ENCODE results near the gene SPDYE4. TPM values are rescaled to one million over a fixed set of nuclear protein-coding genes. Genes with fewer than 3 reads are reported as not detected.

The SPDYE4 gene
- total and polyA plus RNA-seq, 2 donors = 0.05 TPM; not detected in 1

DNA sequence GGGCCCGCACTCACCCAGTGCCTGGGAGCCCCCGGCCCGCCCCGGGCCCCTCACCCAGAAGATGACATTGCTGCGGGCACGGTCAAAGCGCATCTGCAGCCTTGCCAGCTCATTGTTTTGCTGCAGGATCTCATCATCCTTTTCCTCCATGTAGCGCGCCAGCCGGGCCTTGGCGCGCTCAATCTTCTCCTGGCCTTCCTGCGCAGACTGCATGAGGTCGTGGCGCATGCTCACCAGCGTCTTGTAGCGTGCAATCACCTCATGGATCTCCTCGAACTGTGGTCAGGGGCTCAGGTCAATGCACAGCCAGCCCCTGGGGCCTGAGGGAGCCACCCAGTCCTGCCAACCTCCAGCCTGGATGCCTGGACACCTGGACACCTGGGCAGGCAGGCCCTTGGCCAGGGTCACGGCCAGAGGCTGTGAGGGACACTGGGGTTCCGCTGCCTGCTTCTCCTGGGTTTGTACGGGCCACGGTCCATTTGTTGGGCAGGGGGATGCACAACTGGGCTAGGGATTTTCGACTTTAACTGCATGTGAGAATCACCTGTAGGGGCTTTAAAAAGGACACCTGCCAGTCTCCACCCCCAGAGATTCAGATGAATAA lies 22.9 kb downstream of the SPDYE4 start:
- no peak for DNase-seq (ENCODE audit: low read depth in 6 of 9, low spot score in 9 of 9)
- 97% methylated on average over 23 of the region's 23 CpGs for WGBS

DNA sequence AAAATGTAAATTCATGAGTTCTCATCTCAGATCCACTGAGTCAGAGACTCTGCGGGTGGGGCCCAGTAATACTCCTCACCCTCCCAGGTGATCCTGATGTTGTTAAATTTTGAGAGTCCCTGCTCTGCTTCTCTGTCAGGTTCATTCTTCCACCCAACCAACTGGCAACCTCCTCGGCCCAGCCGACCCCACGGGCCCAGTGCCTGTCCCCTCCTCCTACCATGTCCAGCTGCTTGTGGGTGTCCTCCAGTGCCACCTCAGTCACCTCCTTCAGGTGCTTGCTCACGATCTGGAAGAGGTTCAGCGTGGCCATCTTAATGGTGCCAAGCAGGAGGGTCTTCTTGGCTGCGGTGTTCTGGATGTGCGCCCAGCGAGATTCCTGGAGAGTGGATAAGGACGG lies 23.5 kb downstream of the SPDYE4 start:
- Histone ChIP-seq H3K27me3 (ENCODE audit: control insufficient read depth in 2 of 2, insufficient read depth in 1 of 2, low read length in 1 of 2) (peaks cover 0 to 8% of the 10 kb centered on the region in 2 donors), H3K27ac (ENCODE audit: low read depth in 1 of 2, low read length in 1 of 2) (no peak overlapping the region), H3K4me3 (ENCODE audit: low read length in 2 of 2) (no peak overlapping the region), H3K36me3 (ENCODE audit: control insufficient read depth in 2 of 2, insufficient read depth in 2 of 2, low read length in 1 of 2) (no peaks in the 10 kb centered on the region), H3K9me3 (ENCODE audit: control insufficient read depth in 2 of 2, insufficient read depth in 1 of 2, low read length in 1 of 2) (no peaks in the 10 kb centered on the region), H3K4me1 (ENCODE audit: control insufficient read depth in 2 of 2, insufficient read depth in 2 of 2, low read length in 2 of 2) (no peaks in the 10 kb centered on the region)
- 98% methylated on average over 10 of the region's 10 CpGs for WGBS
- no peak for DNase-seq (ENCODE audit: low read depth in 6 of 9, low spot score in 9 of 9)

More for the DNA sequence above, 22.9 kb downstream of the SPDYE4 start:
- Histone ChIP-seq H3K36me3 (ENCODE audit: control insufficient read depth in 2 of 2, insufficient read depth in 2 of 2, low read length in 1 of 2) (no peaks in the 10 kb centered on the region), H3K27ac (ENCODE audit: low read depth in 1 of 2, low read length in 1 of 2) (no peak overlapping the region), H3K9me3 (ENCODE audit: control insufficient read depth in 2 of 2, insufficient read depth in 1 of 2, low read length in 1 of 2) (no peaks in the 10 kb centered on the region), H3K4me1 (ENCODE audit: control insufficient read depth in 2 of 2, insufficient read depth in 2 of 2, low read length in 2 of 2) (peaks cover under 1 to 1% of the 10 kb centered on the region in 2 donors), H3K27me3 (ENCODE audit: control insufficient read depth in 2 of 2, insufficient read depth in 1 of 2, low read length in 1 of 2) (peaks cover 0 to 8% of the 10 kb centered on the region in 2 donors), H3K4me3 (ENCODE audit: low read length in 2 of 2) (no peak overlapping the region)

DNA sequence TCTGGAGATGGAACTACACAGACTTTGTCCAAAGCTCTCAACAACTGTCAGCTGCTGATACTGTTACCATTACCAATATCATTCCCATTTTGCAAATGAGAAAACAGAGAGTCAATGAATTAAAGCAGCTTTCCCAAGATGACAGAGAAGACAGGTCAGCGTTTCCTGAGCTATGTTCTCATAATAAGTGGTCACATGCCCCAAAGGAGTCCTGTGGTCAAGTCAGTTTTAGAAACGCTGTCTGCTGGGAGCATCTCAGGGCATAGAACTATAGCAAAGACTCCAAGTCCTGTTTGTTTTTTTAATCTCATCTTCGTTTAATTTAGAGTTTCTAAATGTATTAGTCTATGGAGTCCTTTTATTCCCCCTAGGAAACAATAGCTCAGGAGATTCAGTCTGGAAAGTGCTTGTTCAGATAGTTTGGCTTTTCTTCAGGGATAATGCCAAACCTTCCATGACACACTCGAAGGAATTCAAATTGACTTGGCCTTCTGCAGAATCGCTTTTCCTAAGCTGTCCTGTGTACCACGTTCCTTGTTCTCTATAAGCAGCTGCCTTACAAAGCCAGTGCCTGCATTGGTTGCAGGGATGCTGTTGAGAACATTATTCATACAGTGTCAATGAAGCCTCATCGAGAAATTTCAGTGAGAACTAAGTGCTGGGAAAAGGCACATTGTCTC lies 25.8 kb downstream of the SPDYE4 start:
- H3K27ac ChIP-seq (ENCODE audit: low read depth in 1 of 2, low read length in 1 of 2) = no peak overlapping the region
- DNase-seq (ENCODE audit: low read depth in 6 of 9, low spot score in 9 of 9) = no peak
- WGBS = 72% methylated on average over 7 of the region's 7 CpGs
- no peaks in the 10 kb centered on the region for H3K4me1 ChIP-seq (ENCODE audit: control insufficient read depth in 2 of 2, insufficient read depth in 2 of 2, low read length in 2 of 2)
- no peaks in the 10 kb centered on the region for H3K9me3 ChIP-seq (ENCODE audit: control insufficient read depth in 2 of 2, insufficient read depth in 1 of 2, low read length in 1 of 2)
- peaks cover 0 to 5% of the 10 kb centered on the region in 2 donors for H3K27me3 ChIP-seq (ENCODE audit: control insufficient read depth in 2 of 2, insufficient read depth in 1 of 2, low read length in 1 of 2)
- H3K4me3 ChIP-seq (ENCODE audit: low read length in 2 of 2) = no peak overlapping the region
- H3K36me3 ChIP-seq (ENCODE audit: control insufficient read depth in 2 of 2, insufficient read depth in 2 of 2, low read length in 1 of 2) = no peaks in the 10 kb centered on the region

DNA sequence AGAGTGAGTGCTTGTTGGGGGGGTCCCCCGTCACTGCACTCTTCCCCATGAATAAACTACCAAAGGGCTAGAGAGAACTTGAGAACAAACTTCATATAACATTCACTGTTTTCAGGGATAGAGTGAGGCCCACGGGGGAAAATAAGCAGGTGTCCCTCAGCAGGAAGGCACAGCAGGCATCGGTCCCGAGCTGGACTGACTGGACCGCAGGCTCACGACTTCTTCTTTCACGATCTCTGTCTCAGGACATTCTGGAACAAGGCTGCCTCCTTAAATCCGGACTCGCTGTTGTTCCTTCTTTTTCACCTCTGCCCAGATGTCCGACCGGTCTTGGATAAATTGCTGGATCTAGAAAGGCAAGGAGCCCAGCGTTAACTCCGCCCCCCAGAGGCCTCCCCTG lies 28.5 kb downstream of the SPDYE4 start:
- DNase-seq (ENCODE audit: low read depth in 6 of 9, low spot score in 9 of 9) = no peak
- H3K9me3 ChIP-seq (ENCODE audit: control insufficient read depth in 2 of 2, insufficient read depth in 1 of 2, low read length in 1 of 2) = no peaks in the 10 kb centered on the region
- no peaks in the 10 kb centered on the region for H3K4me1 ChIP-seq (ENCODE audit: control insufficient read depth in 2 of 2, insufficient read depth in 2 of 2, low read length in 2 of 2)
- H3K36me3 ChIP-seq (ENCODE audit: control insufficient read depth in 2 of 2, insufficient read depth in 2 of 2, low read length in 1 of 2) = no peaks in the 10 kb centered on the region
- H3K27ac ChIP-seq (ENCODE audit: low read depth in 1 of 2, low read length in 1 of 2) = no peak overlapping the region
- H3K27me3 ChIP-seq (ENCODE audit: control insufficient read depth in 2 of 2, insufficient read depth in 1 of 2, low read length in 1 of 2) = no peaks in the 10 kb centered on the region
- WGBS = 98% methylated on average over 13 of the region's 13 CpGs
- no peak overlapping the region for H3K4me3 ChIP-seq (ENCODE audit: low read length in 2 of 2)

DNA sequence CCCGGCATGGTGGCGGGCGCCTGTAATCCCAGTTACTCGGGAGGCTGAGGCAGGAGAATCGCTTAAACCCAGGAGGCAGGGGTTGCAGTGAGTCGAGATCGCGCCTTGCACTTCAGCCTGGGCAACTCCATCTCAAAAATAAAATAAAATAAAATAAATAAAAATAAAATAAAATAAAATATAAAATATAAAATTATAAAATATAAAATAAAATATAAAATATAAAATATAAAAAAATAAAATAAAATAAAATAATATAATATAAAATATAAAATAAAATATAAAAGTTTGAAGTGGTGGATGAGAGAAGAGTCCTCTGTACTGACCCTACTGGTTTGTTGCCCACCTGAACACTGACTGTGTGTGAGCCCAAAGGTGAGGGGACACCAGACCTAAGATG lies 28.9 kb downstream of the SPDYE4 start:
- Histone ChIP-seq H3K36me3 (ENCODE audit: control insufficient read depth in 2 of 2, insufficient read depth in 2 of 2, low read length in 1 of 2) (no peaks in the 10 kb centered on the region), H3K9me3 (ENCODE audit: control insufficient read depth in 2 of 2, insufficient read depth in 1 of 2, low read length in 1 of 2) (no peaks in the 10 kb centered on the region), H3K4me1 (ENCODE audit: control insufficient read depth in 2 of 2, insufficient read depth in 2 of 2, low read length in 2 of 2) (no peaks in the 10 kb centered on the region), H3K27ac (ENCODE audit: low read depth in 1 of 2, low read length in 1 of 2) (no peak overlapping the region), H3K4me3 (ENCODE audit: low read length in 2 of 2) (no peak overlapping the region), H3K27me3 (ENCODE audit: control insufficient read depth in 2 of 2, insufficient read depth in 1 of 2, low read length in 1 of 2) (no peaks in the 10 kb centered on the region)
- no peak for DNase-seq (ENCODE audit: low read depth in 6 of 9, low spot score in 9 of 9)
- whole genome bisulfite sequencing = 99% methylated on average over 8 of the region's 8 CpGs

DNA sequence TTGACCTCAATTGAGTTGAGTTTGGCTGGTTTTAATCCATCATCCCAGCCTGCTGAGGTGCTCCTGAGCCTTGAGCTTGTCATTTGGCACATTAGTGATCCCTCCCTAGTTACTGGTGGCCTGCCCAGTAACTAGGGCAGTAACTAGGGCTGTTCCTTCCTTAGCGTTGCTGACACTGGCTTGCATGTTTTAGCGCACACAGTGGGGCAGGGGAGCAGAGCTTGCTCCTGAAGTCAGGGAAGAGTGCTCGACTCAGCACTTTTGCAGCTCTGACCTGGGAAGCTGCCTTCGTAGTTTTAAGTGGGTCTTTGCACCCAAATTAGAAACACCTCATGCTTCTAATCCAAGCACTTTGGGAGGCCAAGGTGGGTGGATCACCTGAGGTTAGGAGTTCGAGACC lies 29.4 kb downstream of the SPDYE4 start:
- WGBS = 92% methylated on average over 5 of the region's 5 CpGs
- Histone ChIP-seq H3K36me3 (ENCODE audit: control insufficient read depth in 2 of 2, insufficient read depth in 2 of 2, low read length in 1 of 2) (no peaks in the 10 kb centered on the region), H3K4me3 (ENCODE audit: low read length in 2 of 2) (no peak overlapping the region), H3K27me3 (ENCODE audit: control insufficient read depth in 2 of 2, insufficient read depth in 1 of 2, low read length in 1 of 2) (no peaks in the 10 kb centered on the region), H3K4me1 (ENCODE audit: control insufficient read depth in 2 of 2, insufficient read depth in 2 of 2, low read length in 2 of 2) (no peaks in the 10 kb centered on the region), H3K9me3 (ENCODE audit: control insufficient read depth in 2 of 2, insufficient read depth in 1 of 2, low read length in 1 of 2) (no peaks in the 10 kb centered on the region), H3K27ac (ENCODE audit: low read depth in 1 of 2, low read length in 1 of 2) (no peak overlapping the region)
- no peak for DNase-seq (ENCODE audit: low read depth in 6 of 9, low spot score in 9 of 9)

DNA sequence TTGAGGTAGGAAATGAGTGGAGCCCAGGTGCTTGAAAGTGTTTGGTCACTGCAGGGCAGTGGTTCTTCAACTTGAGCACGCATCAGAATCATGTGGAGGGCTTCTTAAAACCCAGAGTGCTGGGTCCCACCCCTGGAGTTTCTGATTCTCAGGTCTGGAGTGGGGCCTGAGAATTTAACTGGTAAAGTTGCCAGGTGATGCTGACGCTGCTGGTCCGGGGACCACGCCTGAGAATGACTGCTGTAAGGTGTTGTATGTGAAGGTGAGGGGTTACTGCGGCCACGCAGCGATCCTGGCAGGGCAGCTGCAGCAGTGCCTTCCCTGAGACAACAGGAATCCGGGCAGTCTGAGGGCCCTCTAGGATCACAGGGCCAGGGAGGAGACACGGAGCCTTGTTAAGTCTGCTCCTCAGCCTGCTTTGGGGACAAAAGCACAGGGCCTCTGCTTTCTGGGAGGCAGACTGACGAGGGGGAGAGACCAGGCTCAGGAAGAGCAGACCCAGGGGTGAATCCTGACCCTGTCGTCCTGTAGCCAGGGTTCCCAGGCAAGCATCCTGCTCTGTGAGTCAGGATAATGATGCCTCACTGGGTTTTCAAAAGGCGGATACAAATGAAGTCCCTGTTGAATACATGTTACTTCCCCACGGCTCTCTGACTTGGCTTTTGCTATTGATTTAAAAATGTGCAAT lies 30.0 kb downstream of the SPDYE4 start:
- Histone ChIP-seq H3K4me1 (ENCODE audit: control insufficient read depth in 2 of 2, insufficient read depth in 2 of 2, low read length in 2 of 2) (no peaks in the 10 kb centered on the region), H3K9me3 (ENCODE audit: control insufficient read depth in 2 of 2, insufficient read depth in 1 of 2, low read length in 1 of 2) (no peaks in the 10 kb centered on the region), H3K36me3 (ENCODE audit: control insufficient read depth in 2 of 2, insufficient read depth in 2 of 2, low read length in 1 of 2) (no peaks in the 10 kb centered on the region), H3K27ac (ENCODE audit: low read depth in 1 of 2, low read length in 1 of 2) (no peak overlapping the region), H3K27me3 (ENCODE audit: control insufficient read depth in 2 of 2, insufficient read depth in 1 of 2, low read length in 1 of 2) (no peaks in the 10 kb centered on the region), H3K4me3 (ENCODE audit: low read length in 2 of 2) (no peak overlapping the region)
- 97% methylated on average over 13 of the region's 13 CpGs for WGBS
- DNase-seq (ENCODE audit: low read depth in 6 of 9, low spot score in 9 of 9) = no peak

DNA sequence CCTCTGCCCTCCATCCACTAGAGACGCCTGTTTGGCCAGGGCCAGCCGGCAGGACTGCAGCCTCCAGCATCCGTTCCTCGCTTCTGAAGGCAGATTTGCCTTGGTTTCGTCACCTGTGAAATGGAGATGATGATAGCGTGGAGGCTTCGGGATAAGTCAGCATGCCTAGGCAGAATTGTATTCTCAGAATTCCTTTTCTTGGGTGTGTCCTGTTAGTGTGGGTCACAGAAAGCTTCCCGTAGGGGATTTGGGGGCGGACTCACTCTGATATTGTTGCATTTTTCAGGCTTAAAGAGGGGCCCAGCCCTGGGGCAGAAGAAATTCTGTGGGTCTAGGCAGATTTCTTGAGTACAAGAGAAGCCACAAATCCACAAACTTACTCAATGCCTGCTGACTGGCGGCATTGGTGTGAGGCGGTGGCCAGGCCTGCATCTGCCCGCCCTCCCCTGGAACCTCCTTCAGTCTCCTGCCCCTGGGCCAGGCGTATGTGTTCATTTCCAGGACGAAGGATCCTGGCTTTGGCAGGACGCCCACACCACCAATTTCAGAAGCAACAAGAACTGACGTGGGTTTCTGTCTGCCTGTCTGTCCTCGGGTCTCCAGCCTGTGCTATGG lies 31.3 kb downstream of the SPDYE4 start:
- WGBS = 82% methylated on average over 17 of the region's 17 CpGs
- no peak overlapping the region for H3K27ac ChIP-seq (ENCODE audit: low read depth in 1 of 2, low read length in 1 of 2)
- H3K4me1 ChIP-seq (ENCODE audit: control insufficient read depth in 2 of 2, insufficient read depth in 2 of 2, low read length in 2 of 2) = no peaks in the 10 kb centered on the region
- no peaks in the 10 kb centered on the region for H3K9me3 ChIP-seq (ENCODE audit: control insufficient read depth in 2 of 2, insufficient read depth in 1 of 2, low read length in 1 of 2)
- no peaks in the 10 kb centered on the region for H3K27me3 ChIP-seq (ENCODE audit: control insufficient read depth in 2 of 2, insufficient read depth in 1 of 2, low read length in 1 of 2)
- H3K4me3 ChIP-seq (ENCODE audit: low read length in 2 of 2) = no peak overlapping the region
- no peak for DNase-seq (ENCODE audit: low read depth in 6 of 9, low spot score in 9 of 9)
- H3K36me3 ChIP-seq (ENCODE audit: control insufficient read depth in 2 of 2, insufficient read depth in 2 of 2, low read length in 1 of 2) = no peaks in the 10 kb centered on the region

Data from thymus (tissue), 11 donors.